Measurements from ENCODE around the gene RIMS1.

Gene RIMS1

DNA sequence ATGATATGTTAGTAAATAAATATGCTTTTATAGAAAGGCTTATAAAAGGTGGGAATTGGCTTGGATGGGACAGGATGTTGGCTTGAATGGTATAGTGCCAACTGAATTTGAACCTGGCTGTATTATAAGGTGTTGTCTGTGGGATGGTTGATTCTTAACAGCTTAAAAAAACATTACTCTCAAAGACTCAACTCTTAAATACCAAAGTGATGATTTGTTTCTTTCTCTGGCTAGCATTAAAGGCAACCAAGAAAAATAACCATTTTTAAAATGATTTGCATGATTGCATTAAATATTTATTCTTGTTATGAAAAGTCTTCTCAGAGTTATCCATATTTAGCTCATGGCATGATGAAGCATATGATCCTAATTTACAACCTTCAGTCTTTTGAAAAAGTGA, 216.2 kb downstream of the RIMS1 start:
- no peak for DNase-seq

DNA sequence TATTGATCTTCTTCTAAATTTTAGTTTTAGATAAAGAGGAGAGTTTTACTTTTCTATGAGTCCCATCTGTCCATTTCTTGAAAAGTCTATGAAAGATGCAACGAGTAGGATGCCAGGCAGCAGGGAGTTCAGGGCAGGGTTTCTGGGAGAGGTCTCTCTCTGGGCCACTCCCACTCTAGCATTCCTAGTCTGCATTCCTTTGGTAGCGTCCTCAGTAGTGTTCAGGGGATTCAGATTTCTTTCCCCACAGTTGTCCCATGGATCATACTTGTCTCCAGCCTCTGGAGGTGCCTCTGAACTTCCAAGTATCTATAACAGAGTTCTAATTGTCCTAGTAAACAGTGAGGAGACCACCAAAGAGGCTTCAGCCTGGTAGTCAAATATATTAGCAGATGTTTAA, 225.3 kb downstream of the RIMS1 start:
- no peak for DNase-seq

DNA sequence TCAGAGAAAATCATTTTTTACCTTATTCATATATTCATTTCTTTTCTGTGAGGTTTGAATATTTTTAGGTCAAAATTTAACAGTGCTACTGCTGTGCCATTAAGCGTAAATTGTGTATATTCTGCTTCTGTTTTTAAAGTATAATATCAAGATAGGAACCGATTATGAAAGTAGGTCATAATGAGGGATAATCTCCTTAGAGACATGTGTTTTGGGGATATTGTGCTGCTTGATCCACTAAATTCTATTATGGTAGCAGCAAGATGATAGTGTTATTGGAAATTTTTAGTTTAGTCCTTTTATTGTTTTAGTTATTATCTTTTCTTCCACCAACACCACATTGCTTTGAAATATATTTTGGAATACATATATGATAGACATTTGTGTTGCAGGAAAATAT, 244.0 kb downstream of the RIMS1 start:
- DNase-seq = no peak

DNA sequence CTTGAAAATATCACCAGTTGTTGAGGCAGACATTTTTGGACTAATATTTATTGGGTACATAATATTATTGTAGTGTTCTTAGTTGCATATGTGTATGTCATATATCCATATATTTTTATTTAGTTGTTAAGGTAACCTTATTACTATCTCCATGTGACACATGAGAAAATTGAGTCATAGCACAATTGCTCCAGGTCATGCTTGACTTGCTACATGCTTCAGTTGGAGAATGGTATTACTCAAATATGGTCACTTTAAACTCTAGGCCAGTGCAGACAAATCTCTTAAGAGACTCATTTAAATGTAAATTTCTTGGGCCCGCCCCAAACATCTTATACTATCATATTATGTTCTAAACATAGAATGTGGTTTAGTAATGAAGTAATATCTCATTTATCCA, 246.1 kb downstream of the RIMS1 start:
- DNase-seq = no peak

DNA sequence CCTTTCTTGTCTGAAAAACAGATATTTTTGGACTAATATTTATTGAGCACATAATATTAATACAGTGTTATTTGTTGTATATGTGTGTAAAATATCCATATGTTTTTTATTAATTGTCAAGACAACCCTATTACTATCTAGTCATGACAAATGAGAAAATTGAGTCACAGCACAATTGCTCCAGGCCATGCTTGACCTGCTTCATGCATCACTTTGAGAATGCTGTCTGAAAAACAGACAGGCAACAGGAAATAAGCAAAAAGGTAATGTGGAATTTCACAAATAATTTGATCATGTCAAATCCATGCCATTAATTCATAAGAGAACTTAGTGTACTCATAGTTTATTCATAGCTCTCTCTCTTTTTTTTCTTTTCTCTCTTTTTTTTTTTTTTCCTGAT, 246.5 kb downstream of the RIMS1 start:
- DNase-seq = no peak

DNA sequence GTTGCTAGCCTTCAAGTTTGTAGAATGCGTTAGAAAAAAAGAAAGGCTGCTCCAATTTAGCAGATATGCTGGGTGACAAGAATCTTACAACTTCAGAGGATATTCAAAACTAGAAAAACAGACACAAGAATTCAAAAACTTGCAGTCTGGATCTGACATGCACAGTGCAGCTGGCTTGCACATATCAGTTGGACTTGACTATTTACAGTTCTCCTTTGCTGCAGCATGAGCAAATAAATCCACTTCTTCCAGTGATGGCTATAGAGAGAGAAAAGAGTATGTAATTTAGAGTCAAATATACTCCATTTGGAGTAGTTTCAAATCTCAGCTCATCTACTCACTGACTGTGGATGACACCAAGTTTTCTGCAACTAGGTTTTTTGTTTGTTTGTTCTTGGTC, 247.0 kb downstream of the RIMS1 start:
- DNase-seq = no peak

DNA sequence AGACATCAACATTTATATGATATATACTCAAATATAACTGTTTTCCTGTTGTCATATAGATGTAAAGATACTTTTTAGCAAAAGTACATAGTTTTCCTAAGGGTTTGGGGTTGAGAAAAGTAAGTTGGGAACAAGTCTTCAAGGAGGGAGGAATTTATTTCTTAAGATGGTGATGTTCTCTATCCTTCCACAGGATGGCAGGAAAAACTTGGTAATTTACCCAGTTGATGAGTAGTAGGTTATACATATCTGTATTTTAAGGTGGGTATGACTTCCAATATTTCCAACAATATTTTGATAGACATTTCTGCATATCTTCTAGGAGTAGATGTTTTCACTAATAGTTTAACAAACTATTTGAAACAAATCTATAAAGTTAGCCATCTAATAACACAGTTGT, 254.4 kb downstream of the RIMS1 start:
- no peak for DNase-seq

DNA sequence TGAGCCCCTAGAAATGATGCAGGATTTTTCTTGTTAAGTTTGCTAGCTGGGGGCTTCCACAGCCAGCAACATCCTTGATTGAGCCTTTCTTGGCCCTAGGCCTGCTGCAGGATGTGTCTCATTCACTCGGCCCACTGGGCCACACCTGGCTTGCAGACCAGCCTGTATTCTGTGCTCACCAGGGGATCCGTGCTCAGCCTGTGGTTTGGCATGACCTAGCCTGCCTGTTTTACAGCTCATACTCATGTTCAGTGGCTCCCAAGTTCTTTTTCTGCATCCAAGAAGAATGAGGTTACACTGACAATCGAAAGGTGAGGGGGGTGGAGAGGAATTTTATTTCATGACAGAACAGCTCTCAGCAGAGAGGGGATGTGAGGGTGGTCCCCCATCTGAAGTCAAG, 263.4 kb downstream of the RIMS1 start:
- no peak for DNase-seq

DNA sequence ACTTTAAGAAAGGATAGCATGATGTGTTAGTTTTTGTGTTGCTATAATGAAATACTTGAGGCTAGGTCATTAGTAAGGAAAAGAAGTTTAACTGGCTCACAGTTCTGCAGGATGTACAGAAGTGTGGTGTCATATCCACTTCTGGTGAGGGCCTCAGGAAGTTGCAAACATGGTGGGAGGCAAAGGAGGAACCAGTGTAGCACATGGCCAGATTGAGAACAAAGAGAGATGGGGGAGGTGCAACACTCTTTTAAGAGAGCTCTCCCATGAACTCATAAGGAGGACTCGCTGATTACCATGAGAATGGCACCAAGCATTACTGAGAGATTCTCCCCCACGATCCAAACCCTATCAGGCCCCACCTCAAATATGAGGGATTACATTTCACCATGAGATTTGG, 265.4 kb downstream of the RIMS1 start:
- no peak for DNase-seq

DNA sequence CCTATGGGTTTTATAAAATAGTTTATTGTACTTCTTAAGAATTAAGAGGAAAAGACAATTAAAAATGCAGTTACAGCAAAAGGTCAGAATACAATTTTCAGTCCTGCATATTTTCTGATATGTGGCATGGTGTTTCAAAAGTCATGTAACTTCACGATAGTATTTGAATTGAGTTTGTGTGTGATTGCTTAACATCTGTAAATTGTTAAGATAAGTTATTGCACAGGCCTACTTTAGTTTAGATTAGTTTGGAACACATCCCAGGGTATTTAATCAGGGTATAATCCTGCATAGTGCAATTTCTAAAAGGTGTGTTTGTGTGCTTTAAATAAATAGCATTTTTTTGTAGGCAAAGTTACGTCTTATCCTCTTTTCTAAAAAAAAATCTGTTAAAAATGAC, 289.6 kb downstream of the RIMS1 start:
- DNase-seq = no peak

DNA sequence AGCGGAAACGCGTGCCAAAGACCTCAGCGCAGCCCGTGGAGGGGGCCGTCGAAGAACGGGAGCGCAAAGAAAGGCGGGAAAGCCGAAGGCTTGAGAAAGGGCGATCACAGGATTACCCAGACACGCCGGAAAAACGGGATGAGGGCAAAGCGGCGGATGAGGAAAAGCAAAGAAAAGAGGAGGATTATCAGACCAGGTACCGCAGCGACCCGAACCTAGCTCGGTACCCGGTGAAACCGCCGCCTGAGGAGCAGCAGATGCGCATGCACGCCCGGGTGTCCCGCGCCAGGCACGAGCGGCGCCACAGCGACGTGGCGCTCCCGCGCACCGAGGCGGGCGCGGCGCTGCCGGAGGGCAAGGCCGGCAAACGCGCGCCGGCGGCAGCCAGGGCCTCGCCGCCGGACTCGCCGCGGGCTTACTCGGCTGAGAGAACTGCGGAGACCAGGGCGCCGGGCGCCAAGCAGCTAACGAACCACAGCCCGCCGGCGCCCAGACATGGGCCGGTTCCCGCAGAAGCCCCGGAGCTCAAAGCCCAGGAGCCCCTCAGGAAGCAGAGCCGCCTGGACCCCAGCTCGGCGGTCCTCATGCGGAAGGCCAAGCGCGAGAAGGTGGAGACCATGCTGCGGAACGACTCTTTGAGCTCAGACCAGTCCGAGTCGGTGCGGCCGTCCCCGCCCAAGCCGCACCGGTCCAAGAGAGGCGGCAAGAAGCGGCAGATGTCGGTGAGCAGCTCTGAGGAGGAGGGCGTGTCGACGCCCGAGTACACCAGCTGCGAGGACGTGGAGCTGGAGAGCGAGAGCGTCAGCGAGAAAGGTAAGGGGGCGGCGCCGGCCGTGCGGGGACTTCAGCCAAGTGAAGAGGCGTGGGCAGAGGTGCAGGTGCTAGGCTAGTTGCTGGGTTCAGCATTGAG, 296.2 kb downstream of the RIMS1 start:
- no peak for DNase-seq

DNA sequence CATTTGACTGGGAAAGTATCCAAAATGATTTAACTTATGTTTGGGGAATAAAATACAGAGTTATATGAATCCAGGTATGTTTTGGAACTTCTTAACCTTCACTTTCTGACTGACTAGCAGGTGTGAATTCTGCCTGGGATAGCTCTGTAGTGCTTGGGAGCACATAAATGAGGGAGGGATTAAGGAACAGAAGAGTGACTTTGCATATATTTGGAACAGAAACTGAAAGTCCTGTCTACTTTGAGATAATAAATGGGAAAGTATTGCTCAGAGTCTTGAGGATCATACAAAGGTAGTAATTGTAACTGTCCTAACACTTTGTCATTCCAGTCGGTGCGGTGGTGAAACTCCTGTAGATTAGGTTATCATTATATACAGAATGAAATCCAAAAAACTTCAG, 317.6 kb downstream of the RIMS1 start:
- DNase-seq = no peak

DNA sequence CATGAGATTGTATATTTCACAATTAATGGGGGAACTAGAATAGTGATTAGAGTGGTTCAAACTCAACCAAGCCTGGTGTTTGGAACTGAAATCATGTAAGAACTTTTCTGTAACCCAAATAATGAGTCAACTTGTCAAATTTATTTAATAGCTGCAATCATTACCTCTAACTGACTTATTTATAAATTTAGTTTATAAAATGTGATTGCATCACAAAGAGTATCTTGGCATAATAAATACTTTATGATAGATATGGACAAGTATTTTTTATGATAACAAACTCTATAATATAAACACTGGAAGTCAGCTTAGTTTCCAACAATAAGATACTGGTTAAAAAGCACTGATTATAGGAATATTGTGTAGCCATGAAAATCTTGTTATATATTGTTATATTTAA, 319.1 kb downstream of the RIMS1 start:
- no peak for DNase-seq

DNA sequence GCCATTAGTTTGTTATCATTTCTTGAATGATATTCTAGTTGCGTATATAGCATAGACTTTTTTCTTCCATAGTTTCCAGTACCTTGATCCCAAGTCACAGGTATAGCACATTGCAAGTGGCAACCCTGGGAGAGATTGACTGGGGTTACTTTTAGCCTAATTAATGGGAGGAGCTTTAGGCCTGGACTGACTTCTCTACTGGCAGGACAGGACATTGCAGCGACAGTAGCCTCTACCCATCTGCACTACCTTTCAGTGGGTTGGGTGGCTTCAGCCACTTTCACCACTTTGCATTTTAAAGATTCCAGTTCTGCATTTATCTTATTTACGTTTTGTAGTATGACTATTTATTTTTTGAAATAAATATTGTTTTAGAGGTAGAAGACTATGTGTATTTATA, 320.3 kb downstream of the RIMS1 start:
- no peak for DNase-seq

DNA sequence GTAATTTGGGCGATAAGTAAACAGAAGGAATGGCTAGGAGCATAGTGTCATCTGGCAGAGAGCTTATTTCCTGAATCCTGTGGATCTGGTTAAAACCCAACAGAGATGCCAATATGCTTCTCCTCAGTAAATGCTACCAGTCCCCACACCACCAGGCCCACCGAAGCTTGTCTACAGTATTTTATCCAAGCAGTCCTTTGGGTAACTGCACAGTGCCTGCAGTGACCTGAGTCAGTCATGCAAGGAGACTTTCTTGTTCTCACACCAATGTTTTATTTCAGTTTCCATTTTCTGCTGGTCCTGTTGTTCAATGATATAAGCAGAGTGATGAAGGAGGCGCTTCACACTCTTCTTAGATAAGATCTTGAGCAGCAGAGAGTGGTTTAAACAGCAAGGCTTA, 326.3 kb downstream of the RIMS1 start:
- DNase-seq = no peak

DNA sequence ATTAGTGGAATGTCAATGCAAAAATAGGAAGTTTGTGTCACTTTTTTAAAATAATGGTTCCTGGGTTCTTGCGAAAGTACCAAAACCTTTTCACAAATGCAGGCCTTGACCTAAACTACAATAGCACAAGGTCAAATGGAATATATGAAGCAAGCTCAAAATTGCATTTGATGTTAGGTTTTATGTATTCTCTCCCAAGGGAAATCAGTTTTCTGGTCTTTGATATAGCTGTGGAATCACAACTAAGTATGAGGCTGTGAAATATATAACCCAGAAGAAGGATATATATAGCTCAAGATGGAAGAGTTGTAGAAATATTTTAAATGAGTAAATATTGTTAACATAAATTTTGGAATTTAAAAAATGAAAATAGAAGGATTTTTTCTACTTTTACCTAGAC, 327.3 kb downstream of the RIMS1 start:
- DNase-seq = no peak

DNA sequence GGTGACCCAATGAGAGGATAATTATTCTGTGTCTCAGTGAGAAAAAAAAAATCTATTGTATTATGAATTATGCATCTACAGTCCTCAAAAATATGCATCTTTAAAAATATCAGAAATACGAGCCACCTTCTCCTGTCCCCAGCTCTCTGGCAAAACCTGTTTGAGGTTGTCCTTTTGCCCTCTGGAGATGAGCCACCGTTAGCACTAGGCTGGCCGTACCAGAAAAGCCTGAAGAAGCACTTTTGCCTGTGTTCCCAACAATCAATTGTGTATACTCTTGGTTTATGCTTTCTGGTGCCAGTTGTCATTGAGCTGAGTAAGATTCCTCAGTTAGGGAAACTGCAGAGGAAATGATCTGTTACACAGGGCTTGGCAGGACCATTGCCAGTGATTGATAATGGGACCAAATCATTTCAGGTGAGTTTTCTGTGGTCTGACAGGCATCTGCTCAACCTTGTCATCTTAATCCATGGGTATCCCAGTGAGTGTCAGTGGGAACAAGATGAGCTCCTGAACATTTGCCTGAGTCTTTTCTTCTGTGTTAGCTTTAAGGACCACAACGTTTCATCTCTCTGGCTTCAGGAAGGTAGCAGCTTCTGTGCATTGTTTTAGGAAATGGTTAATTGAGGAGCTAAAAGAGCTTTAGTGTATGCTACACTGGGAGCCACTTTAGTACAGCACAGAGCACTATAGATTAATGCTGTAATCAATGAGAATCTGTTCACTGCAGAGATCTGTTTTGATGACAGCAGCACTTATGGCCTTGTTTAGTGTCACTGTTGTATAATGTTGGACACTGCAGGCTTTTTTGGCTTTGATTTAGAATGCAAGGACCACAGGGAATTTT, 330.1 kb downstream of the RIMS1 start:
- DNase-seq = no peak

DNA sequence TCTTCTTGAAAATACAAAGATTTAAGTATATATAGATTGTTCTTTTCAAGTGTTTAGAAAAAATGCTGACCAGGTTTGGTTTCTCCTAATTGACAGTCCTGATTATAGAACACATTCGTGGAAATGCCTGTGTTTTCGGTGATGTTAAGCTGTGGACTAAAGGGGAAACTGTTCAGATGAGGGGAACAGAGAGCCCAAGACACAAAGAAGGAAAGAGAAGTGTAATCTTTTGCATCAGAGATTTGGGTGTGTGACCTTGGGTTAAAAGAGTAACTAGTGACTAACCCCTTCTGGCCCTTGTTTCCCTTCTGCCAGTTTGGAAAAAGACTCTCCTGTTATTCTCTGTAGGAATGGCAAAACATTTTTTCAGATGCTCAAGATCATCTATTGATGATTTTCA, 331.3 kb downstream of the RIMS1 start:
- no peak for DNase-seq

DNA sequence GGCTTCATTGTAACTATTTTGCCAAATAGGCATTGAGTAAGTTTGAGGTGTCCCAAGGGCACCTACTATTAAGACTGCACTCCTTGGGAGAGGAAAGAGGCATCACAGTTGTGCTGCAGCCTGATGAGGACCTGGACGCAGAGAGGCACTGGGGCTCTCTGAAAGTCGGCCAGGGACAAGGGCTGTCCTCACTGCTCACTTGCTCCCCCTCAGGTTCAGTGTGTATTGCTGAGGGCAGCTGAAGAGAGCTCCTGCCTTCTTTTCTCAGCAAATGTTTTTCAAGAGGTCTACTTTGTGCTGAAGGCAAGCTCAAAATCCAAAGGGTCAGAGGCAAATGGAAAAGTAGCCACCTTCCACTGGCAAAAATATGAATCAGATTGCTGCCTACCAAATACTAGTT, 331.8 kb downstream of the RIMS1 start:
- no peak for DNase-seq

DNA sequence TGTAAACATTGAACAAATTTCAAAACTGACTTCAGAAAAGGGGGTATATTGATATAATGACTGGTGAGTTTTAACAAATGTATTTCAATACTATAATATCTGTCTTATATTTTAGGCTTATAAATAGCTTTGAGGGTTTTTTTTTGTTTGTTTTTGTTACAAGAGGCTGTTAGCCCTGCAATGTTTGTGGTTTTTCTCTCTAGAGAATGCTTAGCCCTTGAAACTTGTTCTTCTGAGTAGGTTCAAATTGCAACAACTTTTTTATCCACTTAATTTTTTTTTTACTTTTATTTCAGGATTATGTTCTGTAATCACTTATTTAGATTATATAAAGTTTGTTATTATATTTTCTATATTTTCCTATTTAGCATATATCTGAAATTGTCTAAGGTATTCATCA, 333.2 kb downstream of the RIMS1 start:
- no peak for DNase-seq

DNA sequence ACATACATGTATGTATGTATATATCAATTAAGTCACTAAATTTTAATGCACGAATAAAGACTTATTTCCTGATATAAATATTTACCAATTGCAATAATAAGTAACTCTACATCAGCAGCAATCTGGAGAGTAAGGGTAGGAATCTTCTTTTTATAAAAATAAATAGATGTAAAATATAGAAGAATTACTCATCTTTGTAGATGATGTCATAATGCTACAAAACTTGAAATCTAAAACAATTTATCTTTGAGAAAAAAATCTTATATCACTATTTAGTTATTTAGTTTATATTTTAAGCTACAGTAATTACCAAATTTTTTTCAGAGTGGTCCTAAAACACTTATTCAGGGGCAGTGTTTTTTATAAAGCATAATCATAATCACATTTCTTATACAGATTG, 351.7 kb downstream of the RIMS1 start:
- no peak for DNase-seq

DNA sequence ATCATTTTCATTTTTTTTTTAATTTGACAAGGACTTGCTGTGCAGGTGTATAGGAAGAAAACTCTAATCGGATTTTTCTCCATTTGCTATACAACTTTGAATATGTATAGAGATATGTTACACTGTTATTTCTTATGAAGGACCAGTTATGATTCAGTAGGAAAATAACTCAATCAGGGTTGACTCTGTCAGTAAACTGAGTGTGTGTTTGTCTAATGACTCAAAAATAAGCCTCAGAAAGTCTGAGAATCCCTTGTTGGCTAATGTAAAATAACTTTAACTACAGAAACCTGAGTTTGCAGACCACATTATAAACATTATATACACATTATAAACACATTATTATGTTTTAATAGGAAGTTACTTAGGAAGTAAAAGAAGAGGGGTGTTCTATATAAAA, 352.6 kb downstream of the RIMS1 start:
- DNase-seq = no peak

DNA sequence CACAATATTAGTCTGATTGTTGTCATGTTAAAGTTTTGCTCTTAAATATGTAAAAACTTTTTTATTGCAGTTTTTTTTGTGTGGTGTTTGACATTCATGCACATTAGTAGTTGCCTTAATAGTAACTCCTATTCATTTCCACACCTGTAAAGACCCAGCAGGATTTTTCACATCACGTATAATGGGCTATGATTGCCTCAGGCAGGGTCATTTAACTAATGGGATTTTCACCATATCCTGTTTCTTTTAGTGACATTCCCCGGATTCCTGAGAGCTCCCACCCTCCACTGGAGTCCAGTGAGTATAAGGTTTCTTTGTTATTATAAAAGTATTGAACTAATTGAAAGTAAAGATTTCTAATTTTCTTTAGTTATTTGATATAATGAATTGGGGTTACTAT, 359.2 kb downstream of the RIMS1 start:
- DNase-seq = no peak

DNA sequence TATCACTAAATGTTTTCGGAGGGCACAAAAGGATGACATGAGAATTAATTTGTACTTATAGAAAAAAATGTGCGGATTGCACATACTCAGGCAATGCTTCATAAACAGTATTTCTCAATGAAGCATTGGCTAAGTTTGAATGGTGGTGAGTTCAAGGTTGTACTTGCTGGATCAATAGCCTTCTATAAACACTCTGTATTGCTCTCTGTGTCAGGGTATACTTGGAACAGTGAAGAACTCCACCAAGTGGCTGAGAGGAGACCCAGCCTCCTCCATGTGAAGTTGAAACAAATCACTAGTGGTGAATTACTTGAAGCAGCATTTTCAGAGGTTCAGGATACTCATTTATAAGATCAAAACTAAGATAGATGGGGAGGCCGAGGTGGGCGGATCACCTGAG, 360.6 kb downstream of the RIMS1 start:
- DNase-seq = no peak

All from CD4-positive, alpha-beta T cell treated with Interleukin-21 for 1 hour (primary cell).